Upper lobe of left lung (tissue), 4 donors: Measurements from ENCODE around the gene PLCD4.

Experiments used
- CTCF ChIP-seq, 6 experiments: fragments of 450-650 bp in 4 of 6; fragments of 200-600 bp in 2 of 6; sonication (generic) in 2 of 6; IDR thresholded peaks; one replicate each; pipeline ENCODE4 v1.5.1; 2016 to 2019; ENCODE audit warnings: antibody characterized with exemption in 6 of 6
- POLR2A ChIP-seq, 4 donors: fragments of 450-650 bp; IDR thresholded peaks; one replicate each; pipeline ENCODE4 v1.5.1; 2016 to 2017; ENCODE audit warnings: antibody characterized with exemption in 4 of 4, mild to moderate bottlenecking in 2 of 4

- TF ChIP-seq CTCF (IDR thresholded peaks at IDR 0.05) (no peak), POLR2A (IDR thresholded peaks at IDR 0.05) (no peak)
Measured at GRCh38 chr2:218618102-218618860, 10.6 kb downstream of the PLCD4 start.
